Measurements from ENCODE around the gene HMCN1.

- TF ChIP-seq CTCF (conservative IDR thresholded peaks at IDR 0.05 in 1 of 2, IDR thresholded peaks at IDR 0.05 in 1 of 2; ENCODE audit: extremely low read depth in 1 of 2, insufficient read depth in 1 of 2, low read depth in 1 of 2, low read length in 2 of 2), result no peak
- no peak for TF ChIP-seq EZH2 (IDR thresholded peaks at IDR 0.05; ENCODE audit: borderline replicate concordance, low read length)
Observed at GRCh38 chr1:186102547-186103148, 368.5 kb downstream of the HMCN1 start.

All from mammary epithelial cell (primary cell).